Activated CD4-positive, alpha-beta T cell treated with anti-CD3 and anti-CD28 coated beads for 36 hours (primary cell): Measurements from ENCODE around the gene TMX4. TPM values are rescaled to one million over a fixed set of nuclear protein-coding genes. Genes with fewer than 3 reads are reported as not detected.

Experiments used
- ATAC-seq: fragments of 200-7000 bp; cut with Tn5 transposase; one replicate; pipeline ENCODE4 v1.10.0; 2021; ENCODE audit warnings: mild to moderate bottlenecking, moderate library complexity
- CTCF ChIA-PET: fragments of 350-600 bp; sonication (Branson Sonifier 250); formaldehyde crosslinking; loops from one replicate; lab custom pipeline; 2021; ENCODE audit warnings: antibody characterized with exemption; lab: Charles Lee
- POLR2A ChIA-PET: fragments of 350-600 bp; sonication (Branson Sonifier 250); formaldehyde crosslinking; loops from one replicate; lab custom pipeline; 2021; ENCODE audit warnings: antibody characterized with exemption, inconsistent platforms; lab: Charles Lee
- DNase-seq: peaks from one replicate; pipeline ENCODE4 v3.0.0-alpha.2; 2020
- H3K27ac Mint-ChIP-seq: one replicate; pipeline ENCODE4 v1.8.0; 2021; ENCODE audit warnings: mixed read lengths
- H3K27me3 Mint-ChIP-seq: one replicate; pipeline ENCODE4 v1.8.0; 2021; ENCODE audit warnings: mixed read lengths
- H3K36me3 Mint-ChIP-seq: one replicate; pipeline ENCODE4 v1.8.0; 2021; ENCODE audit warnings: low read depth, mixed read lengths
- H3K4me1 Mint-ChIP-seq: one replicate; pipeline ENCODE4 v1.8.0; 2021; ENCODE audit warnings: mixed read lengths
- H3K4me3 Mint-ChIP-seq: one replicate; pipeline ENCODE4 v1.8.0; 2021; ENCODE audit warnings: mild to moderate bottlenecking, moderate library complexity, mixed read lengths
- H3K9me3 Mint-ChIP-seq: one replicate; pipeline ENCODE4 v1.8.0; 2021; ENCODE audit warnings: low read depth, mixed read lengths
- intact Hi-C, 2 experiments: fragments of 100-400 bp; cut with DNase I in 1 of 2; cut with micrococcal nuclease in 1 of 2; formaldehyde crosslinking; loops; one replicate each; pipeline versions ENCODE4 v1.14.2 to v1.15.1; 2022 to 2024; cut with DNase I, micrococcal nuclease
- total RNA-seq, 2 experiments: library from RNA; stranded (reverse); gene quantifications; one replicate each; pipeline ENCODE4 v1.2.3, GENCODE V29; 2021

TMX4 gene
- total RNA-seq, 2 experiments from 2014 or later: 19.2 to 25.9 TPM

DNA sequence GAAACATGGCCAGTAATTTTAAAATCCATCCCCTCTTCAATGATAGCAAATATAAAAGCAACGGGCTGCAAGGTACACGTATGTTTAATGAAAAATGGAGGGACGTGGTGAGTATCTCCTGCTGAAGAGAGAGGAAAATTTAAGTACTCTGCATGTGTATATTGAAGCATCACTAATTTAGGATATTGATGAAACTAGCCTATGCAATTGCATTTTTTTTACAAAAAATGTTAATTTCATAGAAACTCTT lies 362 bp upstream of the TMX4 start:
- POLR2A ChIA-PET: no interaction called here
- ATAC-seq: no peak

DNA sequence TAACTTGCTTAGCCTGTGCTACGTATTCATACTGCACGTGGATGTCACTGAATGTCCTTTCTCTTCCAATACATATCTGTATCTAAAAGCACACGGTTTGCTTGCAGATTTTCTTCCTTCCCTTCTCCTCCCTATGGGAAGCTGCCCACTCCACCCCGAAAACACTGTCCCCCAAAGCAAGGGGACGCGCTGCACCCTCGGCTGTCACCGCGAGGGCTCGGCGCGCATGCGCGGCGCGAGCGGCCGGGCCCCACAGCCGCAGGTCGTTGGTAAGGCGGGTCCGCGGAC lies 659 bp downstream of the TMX4 start:
- Mint-ChIP-seq H3K4me1 (peaks cover 27% of the 10 kb centered on the region), H3K27ac (peak overlapping the region; percentile 75), H3K27me3 (no peaks in the 10 kb centered on the region), H3K9me3 (no peaks in the 10 kb centered on the region), H3K36me3 (no peaks in the 10 kb centered on the region), H3K4me3 (peak overlapping the region; percentile 85)
- CTCF ChIA-PET: no interaction called here
- POLR2A ChIA-PET: no interaction called here
- ATAC-seq (peak; percentile 78), DNase-seq (peak; percentile 75)
- intact Hi-C loops: loop anchor here in 1 of 2 experiments (2.0 to 5.0 kb wide), 2 partner anchors 114 to 193 kb away; partner anchors contain the start of gene PLCB1

More for the DNA sequence above, 362 bp upstream of the TMX4 start:
- no peak for DNase-seq
- H3K9me3 Mint-ChIP-seq: no peaks in the 10 kb centered on the region
- no peak overlapping the region for H3K27ac Mint-ChIP-seq
- H3K4me1 Mint-ChIP-seq: peaks cover 21% of the 10 kb centered on the region
- CTCF ChIA-PET: interaction anchor here (4.8 kb wide), 1 partner anchor 24 kb away, joined by 17 read pairs; no protein-coding TSS in a partner anchor
- intact Hi-C loops: loop anchor here in 1 of 2 experiments (2.0 to 5.0 kb wide), 3 partner anchors 52 to 192 kb away; partner anchors contain the start of gene PLCB1
- H3K4me3 Mint-ChIP-seq: peak overlapping the region; percentile 85
- no peaks in the 10 kb centered on the region for H3K27me3 Mint-ChIP-seq
- no peaks in the 10 kb centered on the region for H3K36me3 Mint-ChIP-seq

DNA sequence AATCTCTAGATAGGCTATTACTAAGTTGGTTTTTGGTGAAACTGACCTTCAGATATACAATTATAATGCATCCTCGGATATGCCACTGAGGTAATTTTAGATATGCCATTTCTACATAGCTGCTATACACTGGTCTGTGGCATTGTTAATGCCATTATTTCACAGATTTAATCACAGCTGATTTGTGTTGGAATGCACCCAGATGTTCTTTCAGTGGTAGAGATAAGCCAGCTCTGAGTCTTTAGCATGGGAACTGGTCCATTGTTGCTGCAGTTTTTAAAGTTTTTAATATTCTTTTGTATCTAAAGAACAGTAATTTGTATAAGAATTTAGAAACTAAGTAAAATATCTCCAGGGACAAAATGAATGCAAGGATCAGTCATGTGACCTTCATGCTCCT lies 6.8 kb downstream of the TMX4 start:
- CTCF ChIA-PET: no interaction called here
- H3K4me3 Mint-ChIP-seq: no peak overlapping the region
- H3K9me3 Mint-ChIP-seq: no peaks in the 10 kb centered on the region
- no peak for DNase-seq
- H3K4me1 Mint-ChIP-seq: peaks cover 31% of the 10 kb centered on the region
- no peak for ATAC-seq
- peaks cover 2% of the 10 kb centered on the region for H3K36me3 Mint-ChIP-seq
- H3K27ac Mint-ChIP-seq: no peak overlapping the region
- POLR2A ChIA-PET: interaction anchor here (0.6 kb wide), 1 partner anchor 1984 kb away, joined by 4 read pairs; no protein-coding TSS in a partner anchor
- H3K27me3 Mint-ChIP-seq: no peaks in the 10 kb centered on the region
- intact Hi-C loops: no loop called here

DNA sequence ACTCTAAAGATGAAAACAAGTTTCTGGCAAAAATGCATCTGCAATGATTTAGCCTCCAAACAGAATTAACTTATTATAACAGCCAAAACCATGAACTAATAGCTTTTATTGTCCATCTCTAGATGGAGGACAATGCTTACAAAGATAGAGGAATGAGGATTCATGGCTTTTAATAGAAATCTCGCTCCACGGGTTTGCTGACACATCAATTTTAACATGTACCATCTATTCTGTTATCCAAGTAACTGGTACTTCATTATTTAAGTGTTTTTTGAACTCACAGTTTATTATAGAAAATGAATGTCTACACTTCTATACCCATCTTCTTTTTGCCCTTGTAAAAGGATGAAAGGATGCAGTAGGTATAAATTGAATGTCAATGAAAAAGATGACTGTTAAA lies 10.8 kb downstream of the TMX4 start:
- peaks cover 2% of the 10 kb centered on the region for H3K36me3 Mint-ChIP-seq
- no peak for DNase-seq
- CTCF ChIA-PET: no interaction called here

DNA sequence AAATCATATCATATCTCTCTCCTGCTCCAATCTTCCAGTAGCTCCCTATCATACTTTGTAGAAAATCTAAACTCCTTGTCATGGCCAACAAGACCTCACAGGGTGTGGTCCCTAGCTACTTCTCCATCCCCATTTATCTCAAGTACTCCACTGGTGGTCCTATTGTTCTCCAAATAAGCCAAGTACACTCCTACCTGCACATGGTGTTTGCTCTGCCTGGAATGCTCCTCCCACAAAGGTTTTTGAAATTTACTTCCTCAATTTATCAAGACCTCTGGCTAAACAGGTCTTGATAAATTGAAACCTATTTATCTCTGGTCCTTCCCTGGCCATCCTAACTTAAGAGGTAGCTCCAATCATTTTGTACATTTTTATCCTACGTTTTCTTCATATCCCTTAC lies 12.1 kb downstream of the TMX4 start:
- intact Hi-C loops: no loop called here
- H3K27ac Mint-ChIP-seq: no peak overlapping the region
- H3K4me1 Mint-ChIP-seq: peaks cover 9% of the 10 kb centered on the region
- H3K36me3 Mint-ChIP-seq: peaks cover 2% of the 10 kb centered on the region
- ATAC-seq: no peak
- no peak for DNase-seq
- H3K27me3 Mint-ChIP-seq: no peaks in the 10 kb centered on the region
- POLR2A ChIA-PET: no interaction called here
- H3K4me3 Mint-ChIP-seq: no peak overlapping the region
- no peaks in the 10 kb centered on the region for H3K9me3 Mint-ChIP-seq
- CTCF ChIA-PET: interaction anchor here (0.9 to 1.0 kb wide), 2 partner anchors 12 to 47 kb away, joined by 3 read pairs; no protein-coding TSS in a partner anchor

More for the DNA sequence above, 10.8 kb downstream of the TMX4 start:
- POLR2A ChIA-PET: no interaction called here
- no peak for ATAC-seq
- intact Hi-C loops: no loop called here
- H3K27ac Mint-ChIP-seq: no peak overlapping the region
- no peaks in the 10 kb centered on the region for H3K9me3 Mint-ChIP-seq
- peaks cover 10% of the 10 kb centered on the region for H3K4me1 Mint-ChIP-seq
- no peaks in the 10 kb centered on the region for H3K27me3 Mint-ChIP-seq
- no peak overlapping the region for H3K4me3 Mint-ChIP-seq

DNA sequence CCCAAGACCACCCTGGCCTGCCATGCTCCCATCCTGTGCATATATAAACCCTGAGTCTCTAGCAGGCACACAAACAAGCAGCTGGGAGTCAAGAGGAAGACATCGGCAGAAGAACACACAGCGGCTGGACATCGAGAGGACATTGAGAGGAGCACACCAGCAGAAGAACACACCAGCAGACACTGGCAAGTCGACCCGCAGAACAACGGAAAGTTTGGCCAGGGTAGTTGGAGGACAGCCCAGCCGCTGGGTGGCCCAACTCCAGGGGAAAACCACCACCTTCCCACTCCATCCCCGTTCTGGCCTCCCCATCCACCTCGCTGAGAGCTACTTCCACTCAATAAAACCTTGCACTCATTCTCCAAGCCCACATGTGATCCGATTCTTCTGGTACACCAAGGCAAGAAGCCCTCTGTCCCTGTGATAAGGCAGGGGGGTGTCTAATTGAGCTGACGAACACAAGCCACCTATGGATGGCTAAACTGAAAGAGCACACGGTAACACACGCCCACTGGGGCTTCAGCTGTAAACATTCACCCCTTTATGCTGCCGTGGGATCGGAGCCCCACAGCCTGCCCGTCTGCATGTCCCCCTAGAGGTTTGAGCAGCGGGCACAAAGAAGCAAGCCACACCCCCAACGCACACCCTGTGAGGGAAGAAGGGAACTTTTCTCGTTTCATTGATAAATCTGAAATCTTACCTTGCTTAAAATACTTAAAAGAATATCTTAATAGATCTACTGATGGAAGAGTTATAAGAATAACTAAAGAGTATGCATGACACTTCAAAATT lies 13.8 kb downstream of the TMX4 start:
- Mint-ChIP-seq H3K36me3 (peaks cover 7% of the 10 kb centered on the region), H3K4me1 (peaks cover 2% of the 10 kb centered on the region), H3K9me3 (no peaks in the 10 kb centered on the region), H3K27me3 (no peaks in the 10 kb centered on the region), H3K27ac (no peak overlapping the region), H3K4me3 (no peak overlapping the region)
- intact Hi-C loops: no loop called here
- ChIA-PET CTCF (interaction anchor here (0.6 kb wide), 1 partner anchor 18 kb away, joined by 3 read pairs; no protein-coding TSS in a partner anchor), POLR2A (no interaction called here)
- no peak for DNase-seq
- no peak for ATAC-seq

DNA sequence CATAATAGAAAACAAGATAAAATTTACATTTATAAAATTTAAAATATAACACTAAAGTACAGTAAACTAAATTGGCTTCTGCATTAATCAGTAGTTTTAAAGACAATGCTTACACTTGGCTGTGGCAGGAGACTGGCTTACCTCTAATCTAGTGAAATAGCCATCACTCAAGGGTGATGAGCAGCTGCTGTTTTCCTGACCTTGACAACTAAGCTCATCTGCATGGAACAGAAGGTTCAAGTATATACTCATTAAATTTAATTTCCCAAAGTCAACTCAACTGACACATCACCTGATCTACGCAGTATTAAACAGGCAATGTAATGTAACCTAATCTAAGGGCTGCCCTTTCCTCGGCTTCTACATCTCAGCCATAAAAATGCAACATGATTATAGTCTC lies 14.5 kb downstream of the TMX4 start:
- ChIA-PET POLR2A (no interaction called here), CTCF (interaction anchor here (0.6 kb wide), 1 partner anchor 18 kb away, joined by 3 read pairs; no protein-coding TSS in a partner anchor)
- no peak overlapping the region for H3K27ac Mint-ChIP-seq
- no peak for DNase-seq
- intact Hi-C loops: no loop called here
- H3K36me3 Mint-ChIP-seq: peaks cover 14% of the 10 kb centered on the region
- H3K4me1 Mint-ChIP-seq: peaks cover 2% of the 10 kb centered on the region
- H3K27me3 Mint-ChIP-seq: no peaks in the 10 kb centered on the region
- H3K9me3 Mint-ChIP-seq: no peaks in the 10 kb centered on the region
- ATAC-seq: no peak
- H3K4me3 Mint-ChIP-seq: no peak overlapping the region

DNA sequence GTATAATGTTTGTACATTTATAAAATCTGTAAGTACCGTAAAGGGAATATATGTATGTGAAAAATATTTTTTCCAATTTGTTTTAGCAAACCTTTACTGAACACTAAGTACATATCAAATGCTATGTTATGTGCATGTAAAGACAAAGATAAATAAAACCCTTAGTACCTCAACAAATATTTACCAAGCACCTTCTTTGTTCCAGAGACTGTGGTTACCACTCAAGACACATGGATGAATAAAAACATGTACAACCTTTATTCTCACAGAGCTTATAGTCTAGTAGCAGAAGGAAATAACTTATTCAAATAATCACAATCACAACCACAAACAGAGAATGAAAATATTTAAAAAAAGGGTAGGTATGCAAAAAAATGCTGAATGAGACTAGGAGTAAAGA lies 17.5 kb downstream of the TMX4 start:
- intact Hi-C loops: no loop called here
- no peak overlapping the region for H3K27ac Mint-ChIP-seq

DNA sequence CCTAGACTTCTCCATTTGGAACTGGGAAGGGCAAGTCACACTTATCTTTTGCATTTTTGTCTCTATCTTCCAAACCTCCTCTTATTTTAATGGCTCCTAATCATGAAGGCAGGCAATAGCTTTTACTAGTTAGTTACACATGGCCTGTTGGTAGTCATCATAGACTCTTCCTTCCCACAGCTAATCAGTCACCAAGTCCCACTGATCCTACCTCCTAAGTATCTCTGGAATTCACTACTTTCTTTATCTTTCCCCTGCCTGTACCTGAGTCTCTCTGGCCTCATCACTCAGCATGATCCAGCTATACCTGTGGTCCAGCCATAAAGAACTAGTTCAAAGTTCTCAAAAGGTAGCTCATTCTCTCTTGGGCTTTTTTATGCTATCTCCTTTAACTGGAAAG lies 18.8 kb downstream of the TMX4 start:
- Mint-ChIP-seq H3K27me3 (no peaks in the 10 kb centered on the region), H3K9me3 (no peaks in the 10 kb centered on the region), H3K36me3 (peaks cover 12% of the 10 kb centered on the region), H3K4me3 (no peak overlapping the region), H3K27ac (no peak overlapping the region), H3K4me1 (no peaks in the 10 kb centered on the region)
- intact Hi-C loops: no loop called here
- CTCF ChIA-PET: interaction anchor here (1.2 kb wide), 1 partner anchor 16 kb away, joined by 4 read pairs; no protein-coding TSS in a partner anchor
- ATAC-seq (no peak), DNase-seq (no peak)
- POLR2A ChIA-PET: no interaction called here

More for the DNA sequence above, 17.5 kb downstream of the TMX4 start:
- POLR2A ChIA-PET: no interaction called here
- DNase-seq (no peak), ATAC-seq (no peak)
- CTCF ChIA-PET: interaction anchor here (0.5 to 1.2 kb wide), 3 partner anchors 13 to 21 kb away, joined by 3 to 4 read pairs (median 4); no protein-coding TSS in a partner anchor
- Mint-ChIP-seq H3K4me3 (no peak overlapping the region), H3K27me3 (no peaks in the 10 kb centered on the region), H3K36me3 (peaks cover 12% of the 10 kb centered on the region), H3K9me3 (no peaks in the 10 kb centered on the region), H3K4me1 (no peaks in the 10 kb centered on the region)

DNA sequence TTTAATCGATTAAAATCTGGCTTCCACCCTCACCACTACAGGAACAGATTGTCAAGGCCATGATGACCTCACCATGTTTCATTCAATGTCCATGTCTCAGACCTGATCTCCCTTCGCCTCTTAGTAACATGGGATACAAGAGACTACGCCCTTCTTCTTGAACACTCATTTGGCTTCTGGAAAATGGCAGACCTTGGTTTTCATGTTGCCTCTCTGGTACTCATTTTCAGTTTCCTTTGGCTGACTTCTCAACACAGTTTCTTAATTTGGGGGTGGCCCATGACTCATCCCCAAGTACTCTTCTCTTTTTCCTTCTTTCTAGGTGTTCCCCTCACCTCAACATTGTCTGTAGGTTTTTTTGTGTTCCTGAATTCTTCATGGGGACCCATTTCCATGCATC lies 22.7 kb downstream of the TMX4 start:
- ChIA-PET CTCF (no interaction called here), POLR2A (no interaction called here)
- H3K27me3 Mint-ChIP-seq: no peaks in the 10 kb centered on the region
- intact Hi-C loops: no loop called here
- peak; percentile 9 for DNase-seq
- no peak overlapping the region for H3K27ac Mint-ChIP-seq
- H3K36me3 Mint-ChIP-seq: peaks cover 35% of the 10 kb centered on the region
- peak; percentile 92 for ATAC-seq
- H3K4me3 Mint-ChIP-seq: no peak overlapping the region
- no peaks in the 10 kb centered on the region for H3K4me1 Mint-ChIP-seq
- H3K9me3 Mint-ChIP-seq: peaks cover 10% of the 10 kb centered on the region

DNA sequence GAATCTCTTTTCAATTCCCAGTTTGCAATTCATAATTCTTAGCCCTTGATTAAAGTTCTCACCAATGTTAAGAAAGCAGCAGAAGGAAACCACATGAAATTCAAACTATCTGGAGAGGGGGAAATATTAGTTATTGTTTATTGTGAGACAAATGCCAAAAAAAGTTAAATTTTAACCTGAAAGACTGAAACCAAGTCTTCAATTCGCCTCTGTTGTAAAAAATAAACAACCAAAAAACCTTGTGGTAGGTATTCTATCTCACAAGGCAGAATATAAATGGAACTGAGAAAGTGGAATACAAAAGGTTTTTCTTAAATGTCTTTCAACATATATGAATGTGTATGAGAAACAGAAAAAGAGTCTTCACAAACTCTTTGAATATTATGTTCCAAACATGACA lies 24.8 kb downstream of the TMX4 start:
- Mint-ChIP-seq H3K27me3 (no peaks in the 10 kb centered on the region), H3K36me3 (peaks cover 23% of the 10 kb centered on the region), H3K27ac (no peak overlapping the region), H3K9me3 (peaks cover 10% of the 10 kb centered on the region), H3K4me1 (no peaks in the 10 kb centered on the region), H3K4me3 (no peak overlapping the region)
- no peak for DNase-seq
- no peak for ATAC-seq
- ChIA-PET POLR2A (no interaction called here), CTCF (no interaction called here)
- intact Hi-C loops: no loop called here

DNA sequence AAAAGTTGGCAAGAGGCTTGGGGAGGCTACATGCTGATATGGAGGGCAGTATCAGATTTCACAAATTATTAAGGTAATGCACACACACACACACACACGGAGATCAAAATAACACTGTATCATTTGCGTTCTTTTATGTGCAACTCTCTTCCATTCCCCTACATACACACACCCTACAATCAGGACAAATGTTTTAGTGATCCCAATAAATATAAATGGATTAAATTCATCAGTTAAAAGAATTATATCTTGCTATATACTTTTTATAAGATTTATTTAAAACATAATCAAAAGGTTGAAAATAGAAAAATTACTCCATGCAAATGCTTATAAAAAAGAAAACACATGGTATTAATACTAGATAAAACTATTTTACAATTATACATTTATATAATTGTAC lies 25.9 kb downstream of the TMX4 start:
- DNase-seq (no peak), ATAC-seq (no peak)
- CTCF ChIA-PET: no interaction called here
- Mint-ChIP-seq H3K36me3 (peaks cover 25% of the 10 kb centered on the region), H3K27ac (no peak overlapping the region), H3K4me3 (no peak overlapping the region), H3K27me3 (no peaks in the 10 kb centered on the region), H3K4me1 (no peaks in the 10 kb centered on the region), H3K9me3 (peaks cover 10% of the 10 kb centered on the region)
- intact Hi-C loops: no loop called here
- POLR2A ChIA-PET: no interaction called here
